HepG2 (cell line): ENCODE measurements around the gene MMP24OS. TPM values are rescaled to one million over a fixed set of nuclear protein-coding genes. Genes with fewer than 3 reads are reported as not detected.

Experiments
- ATAC-seq: fragments of 200-7000 bp; cut with Tn5 transposase; 3 replicates; pipeline ENCODE4 v1.9.1; 2020; ENCODE audit warnings: mild to moderate bottlenecking, moderate library complexity
- BruUV-seq: library from RNA; stranded (reverse); fragments of 400-500 nt; replicated peaks from 2 replicates; lab custom pipeline; 2021; lab: Mats Ljungman, UMichigan
- CTCF ChIA-PET: fragments of 300-600 bp; formaldehyde crosslinking; extraction: SDS; loops from one replicate; lab custom pipeline; 2021; ENCODE audit warnings: low total read pairs, inconsistent platforms, low intra/inter-chr PET ratio; lab: Yijun Ruan, JAX
- POLR2A ChIA-PET: fragments of 350-600 bp; sonication (Branson Sonifier 250); formaldehyde crosslinking; loops from one replicate; lab custom pipeline; 2020; ENCODE audit warnings: antibody characterized with exemption, inconsistent platforms; lab: Yijun Ruan, JAX
- DNase-seq: peaks from one replicate; pipeline ENCODE4 v3.0.0-alpha.2; 2015; ENCODE audit warnings: low spot score
- FAIRE-seq: peaks from 3 replicates; lab custom pipeline; 2011; peaks lifted over from hg19 to GRCh38; lab: Jason Lieb, UNC
- H2AFZ ChIP-seq: one replicate; pipeline ENCODE4 v1.6.1; 2011; ENCODE audit warnings: low read length, inconsistent platforms
- H3K27ac ChIP-seq: fragments of 300-600 bp; 3 replicates; pipeline ENCODE4 v1.8.0; 2011; ENCODE audit warnings: mixed run types, mild to moderate bottlenecking, mixed read lengths, low read length, inconsistent platforms; ENCODE audit not compliant: insufficient read depth; ENCODE audit errors: extremely low read length
- H3K27me3 ChIP-seq, 2 experiments: fragments of 200-600 bp in 1 of 2; 2 replicates in 1 of 2; 3 replicates in 1 of 2; pipeline versions ENCODE4 v1.6.0 to v1.8.0; 2011; ENCODE audit warnings: low read length in 2 of 2, mild to moderate bottlenecking in 2 of 2, moderate library complexity in 2 of 2, inconsistent platforms in 1 of 2; ENCODE audit not compliant: insufficient read depth in 2 of 2, control insufficient read depth in 1 of 2
- H3K36me3 ChIP-seq, 2 experiments: fragments of 200-600 bp in 1 of 2; replicated peaks in 1 of 2; 2 replicates in 1 of 2; 3 replicates in 1 of 2; pipeline versions ENCODE4 v1.5.1 to v1.8.0; 2011; ENCODE audit warnings: low read length in 2 of 2, inconsistent platforms in 1 of 2; ENCODE audit not compliant: insufficient read depth in 2 of 2, control insufficient read depth in 1 of 2
- H3K4me1 ChIP-seq: 2 replicates; pipeline ENCODE4 v1.5.1; 2012; ENCODE audit warnings: low read length, inconsistent platforms; ENCODE audit not compliant: insufficient read depth
- H3K4me2 ChIP-seq: 2 replicates; pipeline ENCODE4 v1.6.0; 2011; ENCODE audit warnings: low read depth, low read length, inconsistent platforms
- H3K4me3 ChIP-seq, 3 experiments: fragments of 200-600 bp in 1 of 3; sonication (generic), shearing (Covaris generic) in 1 of 3; replicated peaks in 1 of 3; 2 replicates each; pipeline ENCODE4 v1.5.1; 2011 to 2016; ENCODE audit warnings: low read length in 3 of 3, inconsistent platforms in 2 of 3, low read depth in 2 of 3, mild to moderate bottlenecking in 2 of 3, control low read depth in 1 of 3, mixed read lengths in 1 of 3; ENCODE audit not compliant: insufficient read depth in 1 of 3
- H3K79me2 ChIP-seq: one replicate; pipeline ENCODE4 v1.6.1; 2011; ENCODE audit warnings: low read length, inconsistent platforms; ENCODE audit not compliant: insufficient read depth
- H3K9ac ChIP-seq: 2 replicates; pipeline ENCODE4 v1.6.0; 2011; ENCODE audit warnings: mild to moderate bottlenecking, low read depth, low read length, inconsistent platforms; ENCODE audit not compliant: insufficient read depth
- H3K9me3 ChIP-seq: 2 replicates; pipeline ENCODE4 v1.5.1; 2012; ENCODE audit warnings: mild to moderate bottlenecking, low read length
- H4K20me1 ChIP-seq: 2 replicates; pipeline ENCODE4 v1.6.0; 2011; ENCODE audit warnings: inconsistent platforms, mild to moderate bottlenecking, low read length, moderate library complexity; ENCODE audit not compliant: insufficient read depth
- ELF1 ChIP-seq: sonication (generic); formaldehyde crosslinking; IDR thresholded peaks from 2 replicates; pipeline ENCODE4 v1.4.0; 2020; ENCODE audit warnings: missing genetic modification reagents
- ETV5 ChIP-seq: IDR thresholded peaks from 2 replicates; pipeline ENCODE4 v1.6.1; 2018; ENCODE audit warnings: missing biosample characterization, missing genetic modification reagents, inconsistent platforms, borderline replicate concordance
- GABPA ChIP-seq, 2 experiments: IDR thresholded peaks; 2 replicates each; pipeline ENCODE4 v1.6.1; 2011 to 2016; ENCODE audit warnings: low read depth in 2 of 2, low read length in 1 of 2, missing biosample characterization in 1 of 2, missing genetic modification characterization in 1 of 2
- U2AF1 ChIP-seq: fragments of 200-400 bp; formaldehyde crosslinking; optimal IDR thresholded peaks from 2 replicates; pipeline ENCODE3; 2017; ENCODE audit warnings: mild to moderate bottlenecking, low read depth, low read length
- WGBS: methylation state at CpG from one replicate; pipeline ENCODE4 v1.1.6; 2017; ENCODE audit warnings: low lambda C conversion rate; 5-methylcytosine and 5-hydroxymethylcytosine counted together
- in situ Hi-C: cut with HindIII; loops from 2 replicates; pipeline ENCODE4 v1.10.0; 2017; ENCODE audit warnings: low pct_unique_long_range_greater_than_20kb; ENCODE audit not compliant: extremely low pct_ligation_motif_present
- intact Hi-C: fragments of 100-400 bp; cut with micrococcal nuclease; formaldehyde crosslinking; loops from one replicate; pipeline ENCODE4 v1.10.0; 2022; ENCODE audit not compliant: unreplicated experiment
- polyA plus RNA-seq, 8 experiments: library from polyadenylated mRNA; depleted of rRNA in 3 of 8; stranded (reverse) in 7 of 8; unstranded in 1 of 8; fragments of >200 nt; fragmentation: Illumina TruSeq in 4 of 8; extraction: Trizol in 4 of 8; gene quantifications; 2 replicates each; pipeline versions ENCODE4 v1.2.1 to v1.2.3, GENCODE V29; 2011 to 2016; ENCODE audit warnings: low read depth in 4 of 8, missing spikeins in 1 of 8, mixed read lengths in 1 of 8; ENCODE audit not compliant: insufficient read depth in 1 of 8
- total RNA-seq, 5 experiments: library from RNA; depleted of rRNA; stranded (reverse); fragments of >200 nt; fragmentation: Illumina TruSeq; extraction: Trizol; gene quantifications; 2 replicates each; pipeline ENCODE4 v1.2.3, GENCODE V29; 2016; ENCODE audit warnings: low read depth in 1 of 5
- TF ChIP-seq, protein P1 (sequence below): sonication (generic); formaldehyde crosslinking; IDR thresholded peaks from 2 replicates; pipeline ENCODE4 v1.5.0; 2020; ENCODE audit warnings: mild to moderate bottlenecking, missing genetic modification reagents, borderline replicate concordance
- TF ChIP-seq, protein P2 (sequence below): fragments of 450-650 bp; IDR thresholded peaks from 2 replicates; pipeline ENCODE4 v1.6.1; 2017; ENCODE audit warnings: mild to moderate bottlenecking
- TF ChIP-seq, protein P3 (sequence below): sonication (generic); formaldehyde crosslinking; IDR thresholded peaks from 2 replicates; pipeline ENCODE4 v1.8.1; 2023; ENCODE audit warnings: mild to moderate bottlenecking, moderate library complexity, missing genetic modification reagents
- TF ChIP-seq, protein P4 (sequence below): sonication (generic); formaldehyde crosslinking; IDR thresholded peaks from 2 replicates; pipeline ENCODE4 v1.4.0; 2020; ENCODE audit warnings: missing genetic modification reagents

MMP24OS gene
- total and polyA plus RNA-seq, 2 of the 13 experiments (the other 11 are each of a cell fraction or from before 2014, with no cell fraction given) = 6.0 to 8.5 TPM

DNA sequence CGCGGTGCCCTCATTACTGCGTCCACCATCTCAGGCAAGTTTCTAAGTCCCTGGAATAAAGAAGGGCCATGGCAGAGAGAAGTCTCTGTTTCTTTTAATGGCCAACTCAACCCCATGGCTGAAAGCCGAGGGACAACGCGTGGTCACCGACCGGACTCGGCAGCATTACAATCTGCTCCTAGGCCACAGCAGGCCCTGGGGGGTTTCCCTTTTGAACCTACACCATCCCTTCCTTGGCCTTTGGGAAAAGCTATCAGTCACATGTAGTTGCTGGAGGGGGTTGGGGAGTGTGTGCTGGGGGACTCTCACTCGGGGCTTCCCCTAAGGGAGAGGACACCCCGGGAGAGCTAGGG is 25.4 kb upstream of the MMP24OS start (continued):
- TF ChIP-seq, protein P1, sequence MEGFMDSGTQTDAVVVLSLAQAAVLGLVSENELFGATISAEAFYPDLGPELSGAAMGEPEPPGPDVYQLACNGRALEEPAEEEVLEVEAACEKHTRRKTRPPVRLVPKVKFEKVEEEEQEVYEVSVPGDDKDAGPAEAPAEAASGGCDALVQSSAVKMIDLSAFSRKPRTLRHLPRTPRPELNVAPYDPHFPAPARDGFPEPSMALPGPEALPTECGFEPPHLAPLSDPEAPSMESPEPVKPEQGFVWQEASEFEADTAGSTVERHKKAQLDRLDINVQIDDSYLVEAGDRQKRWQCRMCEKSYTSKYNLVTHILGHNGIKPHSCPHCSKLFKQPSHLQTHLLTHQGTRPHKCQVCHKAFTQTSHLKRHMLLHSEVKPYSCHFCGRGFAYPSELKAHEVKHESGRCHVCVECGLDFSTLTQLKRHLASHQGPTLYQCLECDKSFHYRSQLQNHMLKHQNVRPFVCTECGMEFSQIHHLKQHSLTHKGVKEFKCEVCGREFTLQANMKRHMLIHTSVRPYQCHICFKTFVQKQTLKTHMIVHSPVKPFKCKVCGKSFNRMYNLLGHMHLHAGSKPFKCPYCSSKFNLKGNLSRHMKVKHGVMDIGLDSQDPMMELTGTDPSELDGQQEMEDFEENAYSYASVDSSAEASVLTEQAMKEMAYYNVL = 0 out of 2 replicates have a peak, but pooled peaks have one; percentile 11

DNA sequence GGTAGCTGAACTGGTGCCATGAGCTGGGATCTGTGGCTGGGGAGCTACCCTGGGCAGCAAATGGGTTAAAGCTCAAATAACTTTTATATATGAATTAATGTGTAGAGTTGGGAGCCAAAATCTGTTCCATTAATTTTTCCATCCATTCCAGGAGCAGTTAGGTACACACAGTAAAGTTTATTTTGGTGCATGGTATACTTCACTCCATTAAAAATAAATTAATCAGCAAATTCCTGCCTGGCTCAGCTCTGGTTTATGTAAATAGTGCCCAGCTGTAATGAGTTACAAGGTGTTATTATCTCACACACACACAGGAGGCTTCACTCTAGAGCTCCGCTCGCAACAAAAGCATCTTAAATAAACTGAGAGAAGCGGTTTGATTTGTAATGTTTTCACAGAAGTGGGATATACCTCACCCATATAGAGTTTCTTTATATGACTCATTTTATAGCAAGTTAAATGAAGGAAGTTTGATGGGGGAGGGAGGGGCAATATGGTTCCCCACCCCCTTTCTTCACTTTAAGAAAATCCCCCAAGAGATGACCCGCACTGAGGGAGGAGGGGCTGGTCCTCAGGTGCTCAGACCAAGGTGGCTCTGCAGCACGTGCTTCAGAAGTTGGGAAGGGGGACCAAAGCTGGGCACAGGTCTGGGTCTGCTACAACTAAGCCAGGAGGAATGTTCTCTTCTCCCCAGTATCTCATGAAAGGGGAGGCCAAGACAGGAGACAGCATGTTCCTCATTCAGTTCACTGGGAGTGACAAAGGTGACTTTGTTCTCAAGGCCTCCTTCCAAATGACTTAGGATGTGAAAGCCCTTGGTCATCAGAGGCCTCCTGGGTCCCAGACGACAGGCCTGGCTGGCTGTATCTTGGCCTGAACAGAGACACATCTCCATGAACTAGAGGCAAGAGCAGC is 24.8 kb upstream of the MMP24OS start:
- ChIA-PET POLR2A (interaction anchor here (0.8 to 6.1 kb wide), 8 partner anchors 12 to 153 kb away, joined by 3 to 49 read pairs (median 6); partner anchors contain the start of genes CEP250 and EIF6), CTCF (interaction anchor here (1.7 to 6.9 kb wide), 3 partner anchors 27 to 145 kb away, joined by 24 to 204 read pairs (median 29); partner anchors contain the start of gene GDF5)
- BruUV-seq = no TSS peak
- no peak overlapping the region for H3K4me2 ChIP-seq
- 93% methylated on average over 6 of the region's 6 CpGs for WGBS
- ATAC-seq (no peak), DNase-seq (no peak), FAIRE-seq (no peak)
- H3K36me3 ChIP-seq = peaks cover 12 to 25% of the 10 kb centered on the region in 2 experiments; a peak in 4 of 5 replicates
- in situ Hi-C loops = loop anchor here (5.0 kb wide), 1 partner anchor 145 kb away; no protein-coding TSS in a partner anchor
- intact Hi-C loops = loop anchor here (1.0 kb wide), 1 partner anchor 145 kb away; no protein-coding TSS in a partner anchor
- H3K27me3 ChIP-seq = no peaks in the 10 kb centered on the region; a peak in 1 of 5 replicates
- H3K4me1 ChIP-seq = peaks cover 43% of the 10 kb centered on the region
- no peaks in the 10 kb centered on the region for H3K9me3 ChIP-seq
- no peak overlapping the region for H3K4me3 ChIP-seq
- H3K27ac ChIP-seq = no peak overlapping the region
- no peak overlapping the region for H2AFZ ChIP-seq
- no peak overlapping the region for H3K9ac ChIP-seq
- H4K20me1 ChIP-seq = no peaks in the 10 kb centered on the region
- H3K79me2 ChIP-seq = no peaks in the 10 kb centered on the region
- no peak for TF ChIP-seq U2AF1
- TF ChIP-seq, protein P2, sequence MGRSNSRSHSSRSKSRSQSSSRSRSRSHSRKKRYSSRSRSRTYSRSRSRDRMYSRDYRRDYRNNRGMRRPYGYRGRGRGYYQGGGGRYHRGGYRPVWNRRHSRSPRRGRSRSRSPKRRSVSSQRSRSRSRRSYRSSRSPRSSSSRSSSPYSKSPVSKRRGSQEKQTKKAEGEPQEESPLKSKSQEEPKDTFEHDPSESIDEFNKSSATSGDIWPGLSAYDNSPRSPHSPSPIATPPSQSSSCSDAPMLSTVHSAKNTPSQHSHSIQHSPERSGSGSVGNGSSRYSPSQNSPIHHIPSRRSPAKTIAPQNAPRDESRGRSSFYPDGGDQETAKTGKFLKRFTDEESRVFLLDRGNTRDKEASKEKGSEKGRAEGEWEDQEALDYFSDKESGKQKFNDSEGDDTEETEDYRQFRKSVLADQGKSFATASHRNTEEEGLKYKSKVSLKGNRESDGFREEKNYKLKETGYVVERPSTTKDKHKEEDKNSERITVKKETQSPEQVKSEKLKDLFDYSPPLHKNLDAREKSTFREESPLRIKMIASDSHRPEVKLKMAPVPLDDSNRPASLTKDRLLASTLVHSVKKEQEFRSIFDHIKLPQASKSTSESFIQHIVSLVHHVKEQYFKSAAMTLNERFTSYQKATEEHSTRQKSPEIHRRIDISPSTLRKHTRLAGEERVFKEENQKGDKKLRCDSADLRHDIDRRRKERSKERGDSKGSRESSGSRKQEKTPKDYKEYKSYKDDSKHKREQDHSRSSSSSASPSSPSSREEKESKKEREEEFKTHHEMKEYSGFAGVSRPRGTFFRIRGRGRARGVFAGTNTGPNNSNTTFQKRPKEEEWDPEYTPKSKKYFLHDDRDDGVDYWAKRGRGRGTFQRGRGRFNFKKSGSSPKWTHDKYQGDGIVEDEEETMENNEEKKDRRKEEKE = no peak
- TF ChIP-seq, protein P3, sequence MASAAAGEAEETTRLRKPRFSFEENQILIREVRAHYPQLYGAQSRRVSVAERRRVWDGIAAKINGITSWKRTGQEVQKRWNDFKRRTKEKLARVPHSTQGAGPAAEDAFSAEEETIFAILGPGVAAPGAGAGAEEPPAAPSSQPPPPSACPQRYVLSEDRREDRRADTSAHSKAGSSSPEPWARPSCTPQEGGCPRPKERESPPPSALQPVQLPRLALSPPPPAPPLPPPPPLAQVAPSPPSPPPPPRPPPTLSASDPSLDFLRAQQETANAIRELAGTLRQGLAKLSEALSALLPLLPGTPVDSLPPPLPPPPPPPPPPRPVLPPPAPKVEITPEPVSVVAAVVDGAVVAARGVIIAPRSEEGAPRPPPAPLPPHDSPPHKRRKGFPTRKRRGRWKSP (CRISPR knock-in tag) = no peak
- TF ChIP-seq, protein P4, sequence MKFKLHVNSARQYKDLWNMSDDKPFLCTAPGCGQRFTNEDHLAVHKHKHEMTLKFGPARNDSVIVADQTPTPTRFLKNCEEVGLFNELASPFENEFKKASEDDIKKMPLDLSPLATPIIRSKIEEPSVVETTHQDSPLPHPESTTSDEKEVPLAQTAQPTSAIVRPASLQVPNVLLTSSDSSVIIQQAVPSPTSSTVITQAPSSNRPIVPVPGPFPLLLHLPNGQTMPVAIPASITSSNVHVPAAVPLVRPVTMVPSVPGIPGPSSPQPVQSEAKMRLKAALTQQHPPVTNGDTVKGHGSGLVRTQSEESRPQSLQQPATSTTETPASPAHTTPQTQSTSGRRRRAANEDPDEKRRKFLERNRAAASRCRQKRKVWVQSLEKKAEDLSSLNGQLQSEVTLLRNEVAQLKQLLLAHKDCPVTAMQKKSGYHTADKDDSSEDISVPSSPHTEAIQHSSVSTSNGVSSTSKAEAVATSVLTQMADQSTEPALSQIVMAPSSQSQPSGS (CRISPR knock-in tag) = no peak
- TF ChIP-seq ELF1 (CRISPR knock-in tag) = no peak
- TF ChIP-seq GABPA (IDR thresholded peaks at IDR 0.05; ENCODE audit: low read depth, low read length) = no peak
- no peak for TF ChIP-seq GABPA (CRISPR knock-in tag; IDR thresholded peaks at IDR 0.05; ENCODE audit: low read depth)
- TF ChIP-seq ETV5 (CRISPR knock-in tag) = no peak
